ENCODE measurements around the gene ADAP1.

The ADAP1 gene

GRCh38 chr7:871900-872537 lies 82.5 kb downstream of the ADAP1 start:
- no peak for TF ChIP-seq CTCF (IDR thresholded peaks at IDR 0.05; ENCODE audit: insufficient read depth, low read depth, low read length, missing control alignments)
- no peak overlapping the region for H3K4me3 ChIP-seq (ENCODE audit: low read depth, low read length)
- no peak for DNase-seq (ENCODE audit: low read depth)

GRCh38 chr7:869348-869747 lies 85.1 kb downstream of the ADAP1 start:
- no peak for TF ChIP-seq CTCF (IDR thresholded peaks at IDR 0.05; ENCODE audit: insufficient read depth, low read depth, low read length, missing control alignments)
- no peak for DNase-seq (ENCODE audit: low read depth)
- H3K4me3 ChIP-seq (ENCODE audit: low read depth, low read length): no peak overlapping the region

DNA sequence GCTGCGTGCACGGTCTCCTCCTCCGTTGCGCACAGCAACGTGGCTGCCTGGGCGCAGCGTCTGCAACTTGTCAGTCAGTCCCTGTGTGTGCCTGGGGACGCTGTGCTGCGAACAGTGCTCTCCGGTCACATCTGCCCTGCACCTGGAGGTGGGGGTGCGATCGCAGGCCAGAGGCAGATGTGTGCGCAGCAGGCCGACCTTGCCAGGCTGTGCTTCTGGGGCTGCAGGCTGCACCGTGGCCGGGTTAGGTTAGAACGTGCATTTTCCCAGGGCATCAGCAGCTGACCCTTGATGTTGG lies 86.3 kb downstream of the ADAP1 start:
- no peak for DNase-seq (ENCODE audit: low read depth)
- no peak overlapping the region for H3K4me3 ChIP-seq (ENCODE audit: low read depth, low read length)
- TF ChIP-seq CTCF (IDR thresholded peaks at IDR 0.05; ENCODE audit: insufficient read depth, low read depth, low read length, missing control alignments): no peak

DNA sequence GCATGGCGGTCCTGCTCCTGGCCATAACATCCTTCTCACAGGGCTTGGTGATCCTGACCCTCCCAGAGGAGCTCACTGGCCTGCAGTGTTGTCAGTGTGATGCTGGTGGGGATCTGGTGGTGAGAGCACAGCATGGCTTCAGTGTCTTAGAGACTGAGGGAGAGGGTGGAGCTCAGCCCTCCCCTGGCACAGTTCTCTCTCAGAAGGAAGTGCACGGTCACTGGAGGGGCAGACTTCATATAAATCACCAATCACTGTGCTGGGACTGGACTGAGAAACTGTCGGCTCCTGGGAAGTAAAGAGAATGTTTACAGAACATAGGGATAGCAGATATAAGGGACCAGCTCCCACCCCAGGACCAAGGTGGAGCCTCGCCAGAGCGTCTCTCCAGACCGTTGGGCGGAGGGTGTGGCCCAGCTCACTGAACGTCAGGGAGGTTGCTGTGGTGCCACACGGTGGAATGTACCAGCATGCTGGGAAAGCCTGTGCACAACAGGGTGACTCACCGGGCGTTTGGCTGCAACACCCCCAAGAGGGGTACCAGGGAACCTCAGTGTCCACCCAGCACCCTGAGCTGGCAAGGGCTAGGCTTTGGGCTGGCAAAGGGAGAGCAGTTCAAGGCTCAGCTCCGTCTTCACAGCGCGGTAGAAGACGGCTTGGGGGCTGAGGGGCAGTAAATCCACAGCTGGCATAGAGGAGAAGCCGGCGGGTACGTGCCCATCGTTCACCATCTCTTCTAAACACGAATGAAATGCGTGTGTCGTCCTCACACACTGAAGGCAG lies 86.9 kb downstream of the ADAP1 start:
- no peak overlapping the region for H3K4me3 ChIP-seq (ENCODE audit: low read depth, low read length)
- no peak for TF ChIP-seq CTCF (IDR thresholded peaks at IDR 0.05; ENCODE audit: insufficient read depth, low read depth, low read length, missing control alignments)
- no peak for DNase-seq (ENCODE audit: low read depth)

GRCh38 chr7:867001-867405 lies 87.5 kb downstream of the ADAP1 start:
- no peak for TF ChIP-seq CTCF (IDR thresholded peaks at IDR 0.05; ENCODE audit: insufficient read depth, low read depth, low read length, missing control alignments)
- no peak overlapping the region for H3K4me3 ChIP-seq (ENCODE audit: low read depth, low read length)
- DNase-seq (ENCODE audit: low read depth): no peak

GRCh38 chr7:865921-866320 lies 88.6 kb downstream of the ADAP1 start:
- no peak for DNase-seq (ENCODE audit: low read depth)
- no peak overlapping the region for H3K4me3 ChIP-seq (ENCODE audit: low read depth, low read length)
- no peak for TF ChIP-seq CTCF (IDR thresholded peaks at IDR 0.05; ENCODE audit: insufficient read depth, low read depth, low read length, missing control alignments)

DNA sequence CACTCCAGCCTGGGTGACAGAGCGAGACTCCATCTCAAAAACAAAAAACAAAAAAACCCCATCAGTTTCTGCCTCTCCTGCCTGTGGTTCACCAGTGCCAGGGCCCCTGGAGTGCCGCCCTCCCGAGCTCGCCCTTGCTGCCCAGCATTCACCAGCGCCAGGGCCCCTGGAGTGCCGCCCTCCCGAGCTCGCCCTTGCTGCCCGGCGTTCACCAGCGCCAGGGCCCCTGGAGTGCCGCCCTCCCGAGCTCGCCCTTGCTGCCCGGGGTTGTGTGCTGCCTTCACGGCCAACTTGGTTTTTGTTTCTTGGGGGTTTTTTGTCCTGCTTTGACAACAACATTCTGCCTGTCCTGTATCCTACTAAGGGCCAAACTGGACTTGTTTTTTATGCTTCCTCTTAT lies 91.4 kb downstream of the ADAP1 start:
- no peak for TF ChIP-seq CTCF (IDR thresholded peaks at IDR 0.05; ENCODE audit: insufficient read depth, low read depth, low read length, missing control alignments)
- DNase-seq (ENCODE audit: low read depth): no peak
- H3K4me3 ChIP-seq (ENCODE audit: low read depth, low read length): no peak overlapping the region

Data from GM12865 (cell line).